Measurements from ENCODE around the gene PRTG.
"Not testable (repeated sequence)": the region's sequence is repeated elsewhere in the genome, so short reads cannot be mapped to it uniquely, and the experiment has no call there.

The PRTG gene

DNA sequence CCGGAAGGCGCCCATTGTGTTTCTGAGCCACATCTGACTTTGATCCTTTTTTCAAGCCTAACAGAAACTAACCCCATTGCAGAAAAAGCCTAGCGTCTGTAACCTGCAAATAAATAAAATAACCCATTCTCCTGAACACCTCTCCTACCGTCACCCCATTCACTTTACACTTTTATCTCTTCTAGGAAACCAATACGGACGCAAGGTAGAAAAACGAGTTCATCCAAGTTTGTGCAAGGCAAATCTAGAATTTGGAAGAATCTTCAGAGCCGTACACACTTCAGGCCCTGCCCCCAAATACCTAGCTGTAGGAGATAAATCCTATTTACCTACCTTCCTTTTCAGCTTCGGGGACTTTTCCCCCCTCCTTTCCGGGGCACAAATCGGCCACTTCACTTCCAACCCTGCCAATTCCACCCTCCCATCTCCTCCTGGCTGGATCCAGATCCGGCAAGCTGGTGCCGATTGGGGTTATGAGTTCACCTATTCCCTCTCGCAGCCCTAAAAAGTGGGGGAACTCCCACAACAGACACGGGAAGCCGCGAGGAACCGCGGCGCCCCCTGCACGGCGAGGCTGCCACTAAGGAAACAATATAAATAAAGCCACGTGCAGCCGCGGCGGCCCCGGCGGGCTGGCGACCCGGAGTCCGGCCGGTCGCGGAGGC lies 987 bp downstream of the PRTG start:
- DNase-seq: peak; percentile 11

DNA sequence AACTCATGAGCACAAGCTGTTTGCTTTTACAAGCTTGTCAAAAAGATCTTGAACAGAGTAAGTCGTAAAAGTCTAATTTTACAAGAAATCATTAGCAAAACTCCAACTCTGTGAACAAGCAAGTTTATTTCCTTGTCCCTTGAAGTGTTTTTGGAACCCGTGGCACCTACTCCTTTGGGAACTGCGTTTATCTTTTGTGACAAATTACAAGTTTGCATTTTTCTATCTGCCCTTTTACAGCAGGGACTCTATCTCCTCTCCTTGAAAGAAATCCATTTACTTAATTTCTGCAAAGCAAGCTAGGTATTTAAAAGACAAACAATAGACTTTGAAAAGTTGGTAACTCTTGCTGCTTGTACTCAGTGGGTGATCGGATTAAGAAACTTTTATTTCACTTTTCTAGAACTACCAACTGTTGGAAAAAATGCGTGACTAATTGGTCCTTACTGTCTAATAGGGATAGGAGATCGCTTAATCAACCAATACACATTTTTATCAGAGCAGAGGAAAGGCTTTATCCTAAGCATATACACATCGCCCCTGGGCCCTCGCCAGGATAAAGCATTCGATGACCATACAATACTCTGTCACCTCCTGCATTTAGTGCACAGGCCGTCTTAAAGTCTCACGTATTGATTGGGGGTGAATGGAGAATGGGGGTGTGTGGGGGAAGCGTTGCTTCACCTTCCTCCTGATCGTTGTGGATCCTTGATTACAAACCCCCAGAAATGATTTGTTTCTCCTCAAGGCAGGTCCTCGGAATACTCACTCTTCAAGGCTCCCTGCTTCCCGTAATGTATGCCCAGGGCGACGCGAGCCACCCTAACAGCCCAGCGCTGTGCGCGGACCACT lies 1.7 kb downstream of the PRTG start:
- DNase-seq: peak; percentile 9

DNA sequence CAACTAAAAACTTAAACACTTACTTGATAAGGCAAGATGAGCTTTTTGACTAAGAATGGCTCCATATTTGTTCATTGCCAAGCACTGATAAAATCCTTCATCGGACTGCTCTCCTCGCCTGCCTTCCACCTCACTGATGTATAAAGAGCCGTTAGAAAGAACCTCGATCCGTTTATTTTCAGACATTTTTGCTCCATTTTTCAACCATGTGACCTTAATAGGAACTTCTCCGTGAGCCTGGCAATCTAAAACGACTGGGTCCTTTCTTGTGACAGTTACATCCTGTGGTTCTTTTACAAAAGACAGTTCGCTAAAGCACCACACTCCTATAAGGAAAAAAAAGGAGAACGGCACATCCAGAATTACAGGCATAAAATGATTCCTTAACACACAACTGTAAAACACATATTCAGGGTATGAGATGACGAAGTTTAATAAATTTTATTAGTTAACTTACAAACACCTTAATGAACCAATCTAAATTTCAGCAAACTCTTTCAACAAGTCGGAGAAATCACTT lies 2.5 kb downstream of the PRTG start:
- DNase-seq: no peak

DNA sequence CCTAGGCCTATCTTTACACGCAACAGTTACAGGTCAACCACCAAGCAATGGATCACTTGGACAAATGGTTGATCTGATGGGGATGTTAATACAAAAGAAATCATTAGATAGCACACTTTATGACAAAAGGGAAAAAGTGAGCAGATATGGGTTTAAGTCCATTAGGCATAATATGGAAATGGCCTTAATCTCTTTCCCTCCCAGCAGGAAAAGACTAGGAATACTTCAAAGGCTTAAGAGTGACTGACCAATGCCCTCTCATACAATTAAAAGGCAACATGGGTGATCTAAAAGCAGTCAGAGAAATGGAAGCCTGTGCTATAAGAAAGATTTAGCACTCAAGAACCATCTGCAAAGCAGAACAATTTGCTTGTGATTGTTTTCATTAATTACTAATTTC lies 3.3 kb downstream of the PRTG start:
- DNase-seq: no peak

DNA sequence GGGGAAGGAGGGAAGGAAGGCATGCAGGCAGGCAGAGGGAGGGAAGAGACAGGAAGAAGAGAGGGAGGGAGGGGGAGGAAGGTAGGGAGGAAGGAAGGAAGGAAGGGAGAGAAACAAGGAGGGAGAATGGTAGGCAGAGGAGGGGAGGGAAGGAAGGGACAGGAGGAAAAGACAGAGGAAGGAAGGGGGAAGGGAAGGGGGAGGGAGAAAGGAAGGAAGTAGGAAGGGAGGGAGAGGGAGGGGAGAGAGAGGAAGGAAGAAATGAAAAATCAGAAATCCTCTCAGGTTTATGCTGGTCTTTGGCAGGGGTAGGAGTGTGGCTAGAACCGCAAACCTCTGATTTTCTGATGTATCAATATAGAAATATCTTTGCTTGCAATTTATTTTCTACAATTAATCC lies 4.2 kb downstream of the PRTG start:
- no peak for DNase-seq

DNA sequence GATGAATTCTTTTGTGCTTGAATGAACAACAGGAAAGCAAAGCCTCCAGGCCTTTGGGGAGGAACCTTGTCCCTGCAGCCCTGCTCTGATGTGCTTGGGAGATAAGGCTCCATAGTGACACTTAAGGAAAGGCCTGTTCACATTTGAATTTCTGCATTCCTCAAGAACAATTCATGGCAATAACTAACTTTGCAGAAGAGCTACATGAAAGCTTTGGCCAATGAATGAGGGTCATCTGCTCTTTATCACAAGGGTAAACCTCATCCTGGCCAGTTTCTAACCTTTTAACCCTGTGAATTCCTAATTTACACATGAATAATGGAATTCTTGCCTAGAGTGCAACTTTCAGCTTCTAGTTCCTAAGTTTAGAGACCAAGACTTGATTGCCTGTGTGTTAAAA lies 5.6 kb downstream of the PRTG start:
- peak; percentile 3 for DNase-seq

DNA sequence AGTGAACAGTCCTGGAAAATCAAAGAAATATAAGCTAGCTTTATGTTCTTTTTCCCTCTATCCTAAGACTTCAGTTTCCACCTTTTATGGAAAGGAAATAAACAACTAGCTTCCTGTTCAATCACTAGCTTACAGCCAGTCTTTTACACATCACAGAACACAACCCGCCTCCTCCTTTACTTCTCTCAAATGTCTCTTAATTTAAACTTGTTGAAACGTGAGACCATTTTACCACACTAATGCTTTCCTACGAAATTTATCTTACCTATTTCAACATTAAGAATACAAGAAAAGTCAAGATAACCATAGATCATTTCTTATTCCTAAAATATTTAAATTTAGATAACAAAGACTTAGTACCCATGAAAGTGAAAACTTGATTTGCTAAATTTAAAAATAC lies 6.2 kb downstream of the PRTG start:
- DNase-seq: no peak

DNA sequence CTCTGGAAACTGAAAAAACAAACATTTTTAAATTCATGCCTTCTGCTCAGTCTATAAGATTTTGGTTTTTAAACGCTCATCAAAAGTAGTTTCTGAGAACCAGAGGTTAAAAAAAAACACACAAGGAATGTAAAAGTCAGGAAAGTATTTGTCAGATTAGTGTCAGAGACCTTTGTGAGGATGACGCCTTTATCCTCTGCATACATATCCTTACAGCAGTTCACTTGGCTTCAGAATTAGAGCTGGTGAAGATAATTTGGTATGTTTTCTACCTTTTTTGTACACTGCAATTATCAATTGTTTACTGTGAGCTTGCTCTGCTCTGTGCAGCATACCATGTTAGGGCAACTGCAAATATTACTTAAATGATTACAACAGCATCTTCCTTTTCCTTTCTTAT lies 8.3 kb downstream of the PRTG start:
- no peak for DNase-seq

DNA sequence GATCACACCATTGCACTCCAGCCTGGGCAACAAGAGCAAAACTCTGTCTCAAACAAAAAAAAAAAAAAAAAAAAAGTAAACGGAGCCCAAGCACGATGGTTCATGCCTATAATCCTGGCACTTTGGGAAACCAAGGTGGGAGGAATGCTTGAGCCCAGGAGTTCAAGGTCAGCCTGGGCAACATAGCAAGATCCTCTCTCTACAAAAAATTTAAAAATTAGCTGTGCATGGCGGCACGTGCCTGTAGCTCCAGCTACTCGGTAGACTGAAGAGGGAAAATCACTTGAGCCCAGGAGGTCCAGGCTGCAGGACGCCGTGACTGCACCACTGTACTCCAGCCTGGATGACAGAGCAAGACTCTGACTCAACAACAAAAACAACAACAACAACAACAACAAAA lies 9.5 kb downstream of the PRTG start:
- DNase-seq: not testable (repeated sequence)

DNA sequence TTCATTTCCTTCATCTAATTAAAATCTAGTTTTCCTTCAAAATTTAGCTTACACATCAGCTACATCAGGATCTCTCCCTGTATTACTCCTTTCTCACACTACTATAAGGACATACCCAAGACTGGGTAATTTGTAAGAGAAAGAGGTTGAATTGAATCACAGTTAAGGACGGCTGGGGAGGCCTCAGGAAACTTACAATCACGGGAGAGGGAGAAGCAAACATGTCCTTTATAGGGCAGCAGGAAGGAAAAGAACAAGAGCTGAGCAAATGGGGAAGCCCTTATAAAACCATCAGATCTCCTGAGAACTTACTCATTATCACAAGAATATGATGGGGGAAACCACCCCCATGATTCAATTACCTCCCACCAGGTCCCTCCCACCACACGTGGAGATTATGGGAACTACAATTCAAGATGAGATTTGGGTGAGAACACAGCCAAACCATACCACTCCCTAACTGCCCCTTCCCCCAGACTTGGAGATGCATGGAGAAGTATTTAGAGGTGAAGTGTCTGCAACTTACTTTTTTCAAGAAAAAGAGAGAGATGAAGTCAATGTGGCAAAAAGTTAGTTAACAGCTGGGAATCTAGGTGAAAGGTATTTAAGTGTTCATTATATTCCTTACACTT lies 21.3 kb downstream of the PRTG start:
- DNase-seq: no peak

DNA sequence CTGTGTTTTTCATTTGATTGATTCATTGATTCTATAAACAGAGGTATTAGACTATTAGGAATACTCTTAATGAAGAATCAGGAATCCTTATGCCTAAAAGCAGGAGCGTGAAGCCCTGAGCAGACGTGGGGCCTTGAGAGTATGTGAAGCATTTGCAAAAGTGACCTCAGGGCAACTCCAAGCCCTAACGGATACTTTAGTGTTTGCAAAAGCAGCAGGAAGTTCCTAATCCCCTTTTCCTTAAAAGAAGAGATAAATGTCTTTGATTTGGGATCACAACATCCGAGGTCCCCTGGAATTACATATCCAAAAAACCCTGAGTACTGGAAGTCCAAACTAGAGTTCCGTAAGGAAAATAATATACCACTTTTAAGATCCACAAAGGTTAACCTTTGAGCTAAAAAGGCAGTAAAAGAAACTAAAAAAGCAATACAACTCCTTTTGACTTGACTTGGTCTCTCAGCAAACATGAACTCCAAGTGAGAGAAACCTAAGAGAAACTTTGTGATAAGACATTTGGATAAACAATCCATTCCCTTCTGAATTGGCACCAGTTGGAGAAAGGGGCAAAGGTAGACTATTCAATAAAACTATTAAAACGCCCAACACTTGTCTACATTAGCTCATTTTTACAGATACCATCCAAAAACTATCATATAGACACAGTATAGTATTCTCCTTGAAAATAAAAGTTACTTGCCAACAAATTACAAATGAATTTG lies 27.4 kb downstream of the PRTG start:
- no peak for DNase-seq

DNA sequence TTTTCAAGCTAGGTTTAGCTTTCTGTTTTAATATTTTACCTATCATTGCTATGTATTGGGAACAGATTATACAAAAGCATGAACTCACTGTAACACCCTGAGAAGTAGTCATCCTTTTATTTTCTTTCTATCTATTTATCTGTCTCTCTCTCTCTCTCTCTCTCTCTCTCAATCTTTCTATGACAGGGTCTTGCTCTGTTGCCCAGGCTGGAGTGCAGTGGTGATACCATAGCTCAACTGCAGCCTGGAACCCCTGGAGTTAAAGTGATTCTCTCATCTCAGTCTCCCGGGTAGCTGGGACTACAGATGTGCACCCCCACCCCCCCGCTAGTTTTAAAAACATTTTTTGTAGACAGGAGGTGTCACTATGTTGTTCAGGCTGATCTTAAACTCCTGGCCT lies 28.9 kb downstream of the PRTG start:
- DNase-seq: no peak

DNA sequence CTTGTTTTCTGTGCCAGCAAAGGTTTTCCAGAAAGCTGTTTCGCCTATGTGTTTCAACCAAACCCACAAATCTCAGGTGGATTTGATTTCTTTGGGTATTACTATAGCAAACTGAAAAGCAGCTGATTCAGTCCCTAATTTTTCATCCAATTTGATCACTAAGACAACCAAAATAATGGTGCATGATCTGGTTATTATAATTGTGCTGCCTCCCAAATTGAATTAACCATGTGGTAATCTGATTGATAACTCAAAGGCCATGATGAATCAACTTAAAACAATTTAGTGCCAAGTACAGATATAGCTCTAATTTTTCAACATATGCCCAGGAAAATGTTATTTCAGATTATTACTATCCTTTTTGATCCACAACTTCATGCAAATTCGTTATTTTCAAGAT lies 30.6 kb downstream of the PRTG start:
- no peak for DNase-seq

DNA sequence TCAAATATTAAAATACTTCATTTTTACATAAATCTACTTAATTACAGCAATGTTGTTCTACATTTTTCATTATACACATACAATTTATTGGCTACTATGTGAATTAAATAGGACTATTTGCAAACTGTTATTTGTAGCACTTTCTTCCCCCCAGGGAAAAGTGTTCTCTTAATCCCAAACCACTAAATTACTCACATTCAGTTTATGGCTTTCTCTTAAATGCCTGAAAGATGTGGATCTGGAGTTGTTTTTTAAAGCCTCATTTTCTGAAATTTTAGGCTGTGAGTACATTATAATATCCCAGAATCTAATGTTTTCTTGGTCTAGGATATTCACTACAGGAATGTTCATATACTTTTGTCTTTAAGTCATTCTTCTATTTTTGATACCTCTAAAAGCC lies 32.7 kb downstream of the PRTG start:
- DNase-seq: no peak

DNA sequence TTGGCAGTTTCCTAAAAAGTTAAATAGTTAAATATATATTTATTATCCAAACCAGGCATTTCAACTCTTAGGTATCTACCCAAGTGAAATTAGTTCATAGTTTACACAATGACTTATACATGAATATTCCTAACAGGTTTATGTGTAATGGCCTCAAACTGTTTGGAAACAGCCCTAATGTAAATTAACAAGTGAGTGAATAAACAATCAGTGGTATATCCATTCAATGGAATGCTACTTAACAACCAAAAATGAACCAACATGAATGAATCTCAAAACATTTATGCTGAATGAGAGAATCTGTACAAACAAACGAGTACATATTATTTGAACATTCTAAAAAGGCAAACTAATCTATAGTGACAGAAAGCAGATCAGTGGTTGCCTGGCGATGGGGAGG lies 33.5 kb downstream of the PRTG start:
- DNase-seq: no peak

DNA sequence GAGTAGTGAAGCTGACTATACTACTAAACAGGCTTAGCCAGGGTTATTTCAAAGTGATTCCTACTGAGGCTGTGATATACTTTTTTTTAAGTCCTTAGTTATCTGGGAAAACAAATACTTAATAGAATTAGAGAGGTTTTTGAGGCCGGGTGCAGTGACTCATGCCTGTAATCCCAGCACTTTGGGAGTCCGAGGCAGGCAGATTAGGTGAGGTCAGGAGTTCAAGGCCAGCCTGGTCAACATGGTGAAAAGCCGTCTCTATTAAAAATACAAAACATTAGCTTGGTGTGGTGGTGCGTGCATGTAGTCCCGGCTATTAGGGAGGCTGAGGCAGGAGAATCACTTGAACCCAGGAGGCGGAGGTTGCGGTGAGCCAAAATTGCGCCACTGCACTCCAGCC lies 34.2 kb downstream of the PRTG start:
- DNase-seq: no peak

DNA sequence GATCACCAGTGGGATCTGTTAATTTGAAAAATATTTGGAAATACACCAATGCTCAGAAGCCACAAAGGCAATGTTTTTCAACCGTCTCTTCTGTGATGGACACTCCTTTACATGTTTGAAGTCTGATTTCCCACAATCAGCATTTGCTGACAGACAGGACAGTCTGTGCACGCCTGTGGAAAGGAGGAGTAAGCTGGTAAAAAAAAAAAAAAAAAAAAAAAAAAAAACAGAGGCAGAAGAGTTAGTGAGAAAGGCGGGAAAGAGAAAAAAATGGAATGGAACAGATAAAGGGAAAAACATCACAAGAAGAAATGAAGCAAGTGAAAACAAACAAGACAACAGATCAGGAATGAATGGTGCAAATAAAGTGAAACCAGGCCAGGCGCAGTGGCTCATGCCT lies 35.0 kb downstream of the PRTG start:
- no peak for DNase-seq

DNA sequence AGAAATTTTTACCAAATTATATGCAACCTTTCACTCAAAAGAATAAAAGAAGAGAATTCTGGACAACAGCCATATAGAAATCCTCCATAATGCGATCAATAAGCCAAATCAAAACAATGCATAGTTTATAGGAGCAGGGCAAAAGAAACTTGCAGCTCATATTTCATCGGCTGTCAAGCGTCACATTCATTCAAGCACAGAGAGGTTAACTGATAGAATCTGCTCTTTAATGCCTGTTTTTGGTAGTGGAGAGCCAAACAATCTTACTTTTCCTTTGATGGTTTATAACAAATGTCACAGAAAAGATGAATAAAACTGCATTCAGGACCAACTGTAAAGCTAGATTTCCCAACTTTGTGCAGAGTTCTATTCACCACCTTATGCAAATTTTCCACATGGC lies 35.4 kb downstream of the PRTG start:
- no peak for DNase-seq

DNA sequence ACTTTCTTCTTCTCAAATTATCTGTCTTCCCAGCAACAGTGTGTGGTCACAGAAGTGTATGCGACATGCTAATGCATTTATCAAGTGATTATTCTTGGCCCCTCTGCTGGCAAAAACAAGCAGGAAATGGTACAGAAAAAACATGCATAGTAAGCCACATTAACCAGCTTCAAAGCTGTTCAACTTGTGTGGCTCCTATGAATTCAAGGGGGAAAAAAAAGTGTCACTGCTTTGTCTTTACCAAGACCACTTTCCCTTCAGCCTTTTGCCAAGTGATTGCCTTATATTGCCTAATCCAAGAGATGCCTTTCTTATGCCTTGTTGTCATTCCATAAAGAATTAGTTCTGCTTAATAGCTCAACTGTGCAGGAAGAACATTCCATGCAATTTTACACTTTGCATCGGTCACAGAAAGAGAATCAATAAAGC lies 39.1 kb downstream of the PRTG start:
- DNase-seq: no peak

DNA sequence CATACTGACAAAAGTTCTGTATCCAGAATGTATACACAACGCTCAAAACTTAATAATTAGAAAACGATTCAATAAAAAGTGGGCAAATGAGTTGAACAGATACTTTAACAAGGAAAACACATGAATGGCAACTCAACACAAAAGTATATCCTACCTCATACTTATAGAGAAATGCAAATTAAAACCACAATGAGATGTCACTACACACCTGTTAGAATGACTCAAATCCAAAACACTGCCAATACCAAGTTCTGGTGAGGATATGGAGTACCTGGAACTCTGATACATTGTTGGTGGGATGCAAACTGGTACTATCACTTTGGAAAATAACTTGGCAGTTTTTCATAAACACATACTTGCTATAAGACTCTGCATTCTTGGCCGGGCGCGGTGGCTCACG lies 42.1 kb downstream of the PRTG start:
- DNase-seq: no peak

DNA sequence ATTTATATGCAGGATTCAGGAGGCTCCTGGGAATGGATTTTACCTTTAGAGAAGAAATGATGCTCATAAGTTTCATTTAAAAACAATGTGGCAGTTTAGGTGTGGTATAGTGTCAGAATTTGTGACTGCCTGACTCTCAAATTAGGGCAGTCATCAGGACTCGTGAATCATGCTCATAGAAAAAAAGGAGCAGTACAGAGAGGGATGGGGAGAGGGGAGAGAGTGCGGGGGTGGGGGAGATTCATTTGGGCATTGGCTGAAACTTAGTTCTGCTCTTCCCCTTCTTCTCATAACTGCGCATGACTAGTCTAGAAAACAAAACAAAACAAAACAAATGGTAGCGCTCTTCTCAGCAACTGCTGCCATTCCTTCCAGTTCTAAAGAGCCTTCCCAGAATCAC lies 44.3 kb downstream of the PRTG start:
- no peak for DNase-seq

DNA sequence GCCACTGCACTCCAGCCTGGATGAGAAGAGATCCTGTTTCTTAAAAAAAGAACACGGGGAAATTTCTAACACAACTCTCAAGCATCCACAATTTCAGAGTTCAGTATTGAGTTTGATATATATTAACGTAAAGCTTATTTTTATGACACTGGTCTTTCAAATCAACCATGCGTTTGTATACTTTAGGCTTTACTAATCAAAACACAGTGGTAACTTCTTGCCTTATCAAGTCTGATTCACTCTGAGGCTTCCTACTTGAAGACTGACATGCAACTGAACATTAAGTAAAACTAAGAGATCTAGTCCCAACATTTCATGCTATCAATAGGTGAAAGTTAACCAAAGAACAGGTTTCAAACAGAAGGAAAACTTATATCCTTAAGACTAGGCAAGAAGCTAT lies 46.7 kb downstream of the PRTG start:
- no peak for DNase-seq

DNA sequence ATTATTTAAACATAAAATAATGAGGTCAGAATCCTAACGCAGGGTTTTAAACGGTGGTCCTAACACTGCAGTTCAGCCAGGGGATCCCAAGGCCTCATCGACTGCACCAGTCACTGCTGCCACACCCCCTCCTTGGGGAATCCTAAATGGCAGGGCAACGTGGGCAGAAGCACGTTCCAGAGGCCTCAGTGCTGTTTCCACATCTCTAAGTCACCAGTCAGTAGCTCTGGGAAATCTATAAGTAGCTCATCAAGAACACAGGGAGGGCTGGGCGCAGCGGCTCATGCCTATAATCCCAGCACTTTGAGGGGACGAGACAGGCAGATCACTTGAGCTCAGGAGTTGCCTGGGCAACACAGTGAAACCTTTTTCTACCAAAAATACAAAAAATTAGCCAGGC lies 47.5 kb downstream of the PRTG start:
- DNase-seq: peak; percentile 9

Measured in NCI-H2227 treated with DMSO at 0.1 percent for 48 hours (cell line).